H9 (cell line): Measurements from ENCODE around the gene MYO5C. TPM values are rescaled to one million over a fixed set of nuclear protein-coding genes. Genes with fewer than 3 reads are reported as not detected.

ENCODE experiments used
- DNase-seq: peaks from one replicate; pipeline ENCODE4 v3.0.0-alpha.2; 2017
- H2AFZ ChIP-seq: one replicate; pipeline ENCODE4 v1.6.1; 2013; ENCODE audit warnings: mild to moderate bottlenecking, low read length, control low read depth, moderate library complexity
- H2AK5ac ChIP-seq: 2 replicates; pipeline ENCODE4 v1.6.1; 2013; ENCODE audit warnings: low read length, control low read depth, mixed read lengths; ENCODE audit not compliant: insufficient read length
- H2BK120ac ChIP-seq: one replicate; pipeline ENCODE4 v1.6.1; 2013; ENCODE audit warnings: low read depth, mild to moderate bottlenecking, low read length, control low read depth, inconsistent platforms; ENCODE audit not compliant: poor library complexity, severe bottlenecking
- H2BK12ac ChIP-seq: 2 replicates; pipeline ENCODE4 v1.6.1; 2013; ENCODE audit warnings: low read length, control low read depth, mixed read lengths, low read depth; ENCODE audit not compliant: insufficient read length
- H2BK15ac ChIP-seq: 2 replicates; pipeline ENCODE4 v1.6.1; 2013; ENCODE audit warnings: low read depth, low read length, control low read depth
- H2BK20ac ChIP-seq: one replicate; pipeline ENCODE4 v1.6.1; 2013; ENCODE audit warnings: low read depth, mild to moderate bottlenecking, low read length, control low read depth, inconsistent platforms; ENCODE audit not compliant: poor library complexity, severe bottlenecking
- H2BK5ac ChIP-seq: 2 replicates; pipeline ENCODE4 v1.6.1; 2013; ENCODE audit warnings: low read length, control low read depth, mixed read lengths; ENCODE audit not compliant: insufficient read length
- H3K14ac ChIP-seq: 2 replicates; pipeline ENCODE4 v1.6.1; 2013; ENCODE audit warnings: low read length, control low read depth; ENCODE audit not compliant: insufficient read depth
- H3K18ac ChIP-seq: 2 replicates; pipeline ENCODE4 v1.6.1; 2013; ENCODE audit warnings: low read depth, mild to moderate bottlenecking, mixed read lengths, low read length, control low read depth; ENCODE audit not compliant: insufficient read length
- H3K23ac ChIP-seq: 2 replicates; pipeline ENCODE4 v1.6.1; 2013; ENCODE audit warnings: low read length, control low read depth, mixed read lengths, low read depth; ENCODE audit not compliant: insufficient read length
- H3K23me2 ChIP-seq: 2 replicates; pipeline ENCODE4 v1.6.1; 2013; ENCODE audit warnings: low read depth, mild to moderate bottlenecking, mixed read lengths, low read length, control low read depth; ENCODE audit not compliant: insufficient read length, poor library complexity, severe bottlenecking
- H3K27ac ChIP-seq: 2 replicates; pipeline ENCODE4 v1.5.1; 2013; ENCODE audit warnings: low read length, control low read depth, mixed read lengths, low read depth; ENCODE audit not compliant: insufficient read length
- H3K27me3 ChIP-seq: 2 replicates; pipeline ENCODE4 v1.6.1; 2013; ENCODE audit warnings: low read length, control low read depth, inconsistent platforms; ENCODE audit not compliant: insufficient read depth
- H3K4ac ChIP-seq: 2 replicates; pipeline ENCODE4 v1.6.1; 2013; ENCODE audit warnings: low read depth, mild to moderate bottlenecking, control low read depth, inconsistent platforms, low read length, moderate library complexity
- H3K4me1 ChIP-seq: 2 replicates; pipeline ENCODE4 v1.6.1; 2013; ENCODE audit warnings: low read length, control low read depth, inconsistent platforms; ENCODE audit not compliant: insufficient read depth
- H3K4me2 ChIP-seq: 2 replicates; pipeline ENCODE4 v1.6.1; 2013; ENCODE audit warnings: low read length, control low read depth, mixed read lengths; ENCODE audit not compliant: insufficient read length, insufficient read depth
- H3K56ac ChIP-seq: 2 replicates; pipeline ENCODE4 v1.6.1; 2013; ENCODE audit warnings: low read depth, mild to moderate bottlenecking, mixed read lengths, low read length, control low read depth; ENCODE audit not compliant: insufficient read length
- H3K79me1 ChIP-seq: 2 replicates; pipeline ENCODE4 v1.6.1; 2013; ENCODE audit warnings: low read depth, mild to moderate bottlenecking, moderate library complexity, low read length, control low read depth, inconsistent platforms; ENCODE audit not compliant: insufficient read depth, poor library complexity, severe bottlenecking
- H3K79me2 ChIP-seq: 2 replicates; pipeline ENCODE4 v1.6.1; 2013; ENCODE audit warnings: low read length, control low read depth, inconsistent platforms; ENCODE audit not compliant: insufficient read depth
- H3K9ac ChIP-seq: 2 replicates; pipeline ENCODE4 v1.6.1; 2013; ENCODE audit warnings: low read length, control low read depth, mixed read lengths; ENCODE audit not compliant: insufficient read length; ENCODE audit errors: extremely low read depth
- H3K9me3 ChIP-seq: one replicate; pipeline ENCODE4 v1.6.1; 2013; ENCODE audit warnings: low read depth, low read length, inconsistent platforms; ENCODE audit not compliant: control insufficient read depth
- H3T11ph ChIP-seq: one replicate; pipeline ENCODE4 v1.6.1; 2013; ENCODE audit warnings: mild to moderate bottlenecking, low read length, control low read depth, inconsistent platforms
- H4K20me1 ChIP-seq: one replicate; pipeline ENCODE4 v1.6.1; 2013; ENCODE audit not compliant: control insufficient read depth, insufficient read length, insufficient read depth
- H4K5ac ChIP-seq: 2 replicates; pipeline ENCODE4 v1.6.1; 2013; ENCODE audit warnings: low read depth, mild to moderate bottlenecking, mixed read lengths, low read length, control low read depth; ENCODE audit not compliant: insufficient read length
- H4K8ac ChIP-seq: replicated peaks from 2 replicates; pipeline ENCODE4 v1.6.1; 2013; ENCODE audit warnings: low read length, control low read depth, mixed read lengths, low read depth; ENCODE audit not compliant: insufficient read length
- H4K91ac ChIP-seq: 2 replicates; pipeline ENCODE4 v1.6.1; 2013; ENCODE audit warnings: low read depth, mild to moderate bottlenecking, moderate library complexity, mixed read lengths, low read length, control low read depth; ENCODE audit not compliant: insufficient read length
- H3K27ac Mint-ChIP-seq, 3 experiments: 2 replicates in 2 of 3; 3 replicates in 1 of 3; pipeline ENCODE4 v1.8.0; 2020 to 2021; ENCODE audit warnings: mixed read lengths in 3 of 3, mild to moderate bottlenecking in 1 of 3, moderate library complexity in 1 of 3
- H3K27me3 Mint-ChIP-seq: 2 replicates; pipeline ENCODE4 v1.8.0; 2021; ENCODE audit warnings: low read depth, mild to moderate bottlenecking, moderate library complexity, mixed read lengths
- H3K36me3 Mint-ChIP-seq, 3 experiments: 2 replicates in 2 of 3; 3 replicates in 1 of 3; pipeline ENCODE4 v1.8.0; 2020 to 2021; ENCODE audit warnings: low read depth in 3 of 3, mixed read lengths in 3 of 3; ENCODE audit not compliant: insufficient read depth in 1 of 3
- H3K4me1 Mint-ChIP-seq, 2 experiments: 2 replicates each; pipeline ENCODE4 v1.8.0; 2020; ENCODE audit warnings: mixed read lengths in 2 of 2
- H3K4me3 Mint-ChIP-seq, 2 experiments: 2 replicates in 1 of 2; 3 replicates in 1 of 2; pipeline ENCODE4 v1.8.0; 2020 to 2021; ENCODE audit warnings: mild to moderate bottlenecking in 2 of 2, mixed read lengths in 2 of 2, moderate library complexity in 1 of 2
- H3K9me3 Mint-ChIP-seq, 2 experiments: 2 replicates in 1 of 2; 3 replicates in 1 of 2; pipeline ENCODE4 v1.8.0; 2020; ENCODE audit warnings: mild to moderate bottlenecking in 2 of 2, mixed read lengths in 2 of 2, moderate library complexity in 1 of 2
- WGBS: extraction: QIAGEN DNeasy Blood & Tissue Kit; methylation state at CpG from one replicate; pipeline ENCODE4 v1.1.7; 2013; ENCODE audit warnings: missing lambda C conversion rate, low lambda C conversion rate, mixed read lengths; ENCODE audit not compliant: insufficient read length; ENCODE audit errors: extremely low coverage; 5-methylcytosine and 5-hydroxymethylcytosine counted together
- total RNA-seq: library from RNA; stranded (reverse); gene quantifications from 2 replicates; pipeline ENCODE4 v1.2.1, GENCODE V29; 2021
- TF ChIP-seq, protein P1 (sequence below): fragments of 200-600 bp; sonication (generic); conservative IDR thresholded peaks from 3 replicates; pipeline ENCODE4 v1.8.0; 2021; ENCODE audit warnings: antibody characterized with exemption, mild to moderate bottlenecking

Gene MYO5C
- total RNA-seq, 1 experiment from 2014 or later: 22.2 TPM

GRCh38 chr15:52158084-52158765 lies 137.4 kb downstream of the MYO5C start:
- no peaks in the 10 kb centered on the region for H3K9me3 ChIP-seq
- no peak overlapping the region for H4K91ac ChIP-seq
- H3K36me3 Mint-ChIP-seq: peaks cover 1 to 11% (median 6%) of the 10 kb centered on the region in 3 experiments; a peak in 5 of 7 replicates
- no peak overlapping the region for H3K18ac ChIP-seq
- H3K23me2 ChIP-seq: no peaks in the 10 kb centered on the region
- H4K20me1 ChIP-seq: no peaks in the 10 kb centered on the region
- no peak overlapping the region for H4K5ac ChIP-seq
- no CpG with 5 or more reads among the region's 10 CpGs for WGBS
- no peak overlapping the region for H2BK15ac ChIP-seq
- H3K79me2 ChIP-seq: no peaks in the 10 kb centered on the region
- H3K27me3 ChIP-seq: no peaks in the 10 kb centered on the region
- H3K79me1 ChIP-seq: no peaks in the 10 kb centered on the region
- no peaks in the 10 kb centered on the region for H3K4me1 ChIP-seq
- no peak overlapping the region for H3K56ac ChIP-seq
- no peaks in the 10 kb centered on the region for H3K9me3 Mint-ChIP-seq
- DNase-seq: no peak
- H3K27ac Mint-ChIP-seq: peak overlapping the region in 2 of 3 experiments; percentile 1 to 50; a peak in 1 of 7 replicates
- no peak overlapping the region for H3K27ac ChIP-seq
- no peak overlapping the region for H3K23ac ChIP-seq
- no peak overlapping the region for H3K4me2 ChIP-seq
- no peak overlapping the region for H2AFZ ChIP-seq
- no peaks in the 10 kb centered on the region for H3K27me3 Mint-ChIP-seq
- peaks cover 0 to 9% of the 10 kb centered on the region in 2 experiments; a peak in 1 of 4 replicates for H3K4me1 Mint-ChIP-seq
- no peak overlapping the region for H2BK20ac ChIP-seq
- H3K9ac ChIP-seq: no peak overlapping the region
- H4K8ac ChIP-seq: no peak overlapping the region
- H3K4me3 Mint-ChIP-seq: no peak overlapping the region
- H2BK120ac ChIP-seq: no peak overlapping the region
- H3K4ac ChIP-seq: no peak overlapping the region
- H3K14ac ChIP-seq: no peak overlapping the region
- TF ChIP-seq, protein P1, sequence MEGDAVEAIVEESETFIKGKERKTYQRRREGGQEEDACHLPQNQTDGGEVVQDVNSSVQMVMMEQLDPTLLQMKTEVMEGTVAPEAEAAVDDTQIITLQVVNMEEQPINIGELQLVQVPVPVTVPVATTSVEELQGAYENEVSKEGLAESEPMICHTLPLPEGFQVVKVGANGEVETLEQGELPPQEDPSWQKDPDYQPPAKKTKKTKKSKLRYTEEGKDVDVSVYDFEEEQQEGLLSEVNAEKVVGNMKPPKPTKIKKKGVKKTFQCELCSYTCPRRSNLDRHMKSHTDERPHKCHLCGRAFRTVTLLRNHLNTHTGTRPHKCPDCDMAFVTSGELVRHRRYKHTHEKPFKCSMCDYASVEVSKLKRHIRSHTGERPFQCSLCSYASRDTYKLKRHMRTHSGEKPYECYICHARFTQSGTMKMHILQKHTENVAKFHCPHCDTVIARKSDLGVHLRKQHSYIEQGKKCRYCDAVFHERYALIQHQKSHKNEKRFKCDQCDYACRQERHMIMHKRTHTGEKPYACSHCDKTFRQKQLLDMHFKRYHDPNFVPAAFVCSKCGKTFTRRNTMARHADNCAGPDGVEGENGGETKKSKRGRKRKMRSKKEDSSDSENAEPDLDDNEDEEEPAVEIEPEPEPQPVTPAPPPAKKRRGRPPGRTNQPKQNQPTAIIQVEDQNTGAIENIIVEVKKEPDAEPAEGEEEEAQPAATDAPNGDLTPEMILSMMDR: no peak
- H2BK12ac ChIP-seq: no peak overlapping the region
- no peak overlapping the region for H2BK5ac ChIP-seq
- H2AK5ac ChIP-seq: no peak overlapping the region
- H3T11ph ChIP-seq: no peak overlapping the region
